Upper lobe of left lung (tissue), 4 donors: Measurements from ENCODE around the gene PTPRG.

ENCODE experiments used
- POLR2AphosphoS5 ChIP-seq, 2 donors: sonication (generic); formaldehyde crosslinking; IDR thresholded peaks; one replicate each; pipeline ENCODE4 v1.5.1; 2017; ENCODE audit warnings: antibody characterized with exemption in 2 of 2
- TF ChIP-seq, protein P1 (sequence below), 6 experiments: fragments of 450-650 bp in 4 of 6; fragments of 200-600 bp in 2 of 6; sonication (generic) in 2 of 6; IDR thresholded peaks; one replicate each; pipeline ENCODE4 v1.5.1; 2016 to 2019; ENCODE audit warnings: antibody characterized with exemption in 6 of 6

DNA sequence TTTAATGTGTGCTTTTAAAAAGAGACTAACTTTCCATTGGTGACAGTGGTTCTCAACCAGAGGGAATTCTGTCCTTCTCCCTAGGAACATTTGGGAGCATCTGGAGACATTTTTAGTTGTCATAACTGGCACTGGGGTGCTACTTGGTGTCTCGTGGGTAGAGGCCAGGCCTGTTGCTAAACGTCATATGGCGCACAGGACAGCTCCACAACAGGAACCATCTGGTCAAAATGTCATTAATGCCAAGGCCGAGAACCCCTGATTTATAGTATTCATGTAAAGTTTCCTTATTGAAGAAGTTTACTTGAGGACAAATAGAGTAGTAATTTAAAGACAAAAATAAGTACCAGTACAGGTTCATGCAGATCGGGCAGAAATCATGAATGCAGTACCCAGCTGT is 647.7 kb downstream of the PTPRG start:
- TF ChIP-seq POLR2AphosphoS5 (IDR thresholded peaks at IDR 0.05), result no peak
- TF ChIP-seq, protein P1, sequence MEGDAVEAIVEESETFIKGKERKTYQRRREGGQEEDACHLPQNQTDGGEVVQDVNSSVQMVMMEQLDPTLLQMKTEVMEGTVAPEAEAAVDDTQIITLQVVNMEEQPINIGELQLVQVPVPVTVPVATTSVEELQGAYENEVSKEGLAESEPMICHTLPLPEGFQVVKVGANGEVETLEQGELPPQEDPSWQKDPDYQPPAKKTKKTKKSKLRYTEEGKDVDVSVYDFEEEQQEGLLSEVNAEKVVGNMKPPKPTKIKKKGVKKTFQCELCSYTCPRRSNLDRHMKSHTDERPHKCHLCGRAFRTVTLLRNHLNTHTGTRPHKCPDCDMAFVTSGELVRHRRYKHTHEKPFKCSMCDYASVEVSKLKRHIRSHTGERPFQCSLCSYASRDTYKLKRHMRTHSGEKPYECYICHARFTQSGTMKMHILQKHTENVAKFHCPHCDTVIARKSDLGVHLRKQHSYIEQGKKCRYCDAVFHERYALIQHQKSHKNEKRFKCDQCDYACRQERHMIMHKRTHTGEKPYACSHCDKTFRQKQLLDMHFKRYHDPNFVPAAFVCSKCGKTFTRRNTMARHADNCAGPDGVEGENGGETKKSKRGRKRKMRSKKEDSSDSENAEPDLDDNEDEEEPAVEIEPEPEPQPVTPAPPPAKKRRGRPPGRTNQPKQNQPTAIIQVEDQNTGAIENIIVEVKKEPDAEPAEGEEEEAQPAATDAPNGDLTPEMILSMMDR (IDR thresholded peaks at IDR 0.05), result no peak
